Erythroblast (primary cell): ENCODE data around the gene NAP1L5.

Source experiments
- GATA1 ChIP-seq: IDR thresholded peaks from 2 replicates; pipeline ENCODE4 v1.6.1; 2011; ENCODE audit warnings: low read depth, mild to moderate bottlenecking, control low read depth, low read length, moderate library complexity
- POLR2A ChIP-seq: IDR thresholded peaks from 2 replicates; pipeline ENCODE4 v1.6.1; 2011; ENCODE audit warnings: mild to moderate bottlenecking, low read length

DNA sequence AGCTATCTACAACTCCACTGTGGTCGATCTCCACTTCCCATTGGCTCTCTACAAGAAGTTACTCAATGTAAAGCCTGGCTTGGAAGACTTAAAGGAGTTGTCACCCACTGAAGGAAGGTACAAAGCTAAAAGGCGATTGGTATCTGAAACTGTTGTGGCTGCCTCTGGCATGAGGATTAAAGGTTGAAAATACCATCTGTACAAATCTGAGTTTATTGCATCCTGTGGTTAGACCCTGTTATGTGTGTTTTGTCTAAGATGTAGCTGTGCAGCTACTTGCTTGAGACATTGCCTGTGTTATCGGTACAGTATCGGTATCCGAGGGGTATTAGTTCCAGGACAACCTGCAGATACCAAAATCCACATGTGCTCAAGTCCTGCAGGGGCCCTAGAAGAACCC lies 16.4 kb downstream of the NAP1L5 start:
- TF ChIP-seq POLR2A (no peak), GATA1 (no peak)
